GM15510 (cell line): Measurements from ENCODE around the gene NDUFA8.

Experiments used
- POLR2A ChIP-seq: IDR thresholded peaks from 3 replicates; pipeline ENCODE4 v1.6.1; 2011; ENCODE audit warnings: borderline replicate concordance; ENCODE audit not compliant: insufficient read length; ENCODE audit errors: extremely low read depth

Gene NDUFA8

DNA sequence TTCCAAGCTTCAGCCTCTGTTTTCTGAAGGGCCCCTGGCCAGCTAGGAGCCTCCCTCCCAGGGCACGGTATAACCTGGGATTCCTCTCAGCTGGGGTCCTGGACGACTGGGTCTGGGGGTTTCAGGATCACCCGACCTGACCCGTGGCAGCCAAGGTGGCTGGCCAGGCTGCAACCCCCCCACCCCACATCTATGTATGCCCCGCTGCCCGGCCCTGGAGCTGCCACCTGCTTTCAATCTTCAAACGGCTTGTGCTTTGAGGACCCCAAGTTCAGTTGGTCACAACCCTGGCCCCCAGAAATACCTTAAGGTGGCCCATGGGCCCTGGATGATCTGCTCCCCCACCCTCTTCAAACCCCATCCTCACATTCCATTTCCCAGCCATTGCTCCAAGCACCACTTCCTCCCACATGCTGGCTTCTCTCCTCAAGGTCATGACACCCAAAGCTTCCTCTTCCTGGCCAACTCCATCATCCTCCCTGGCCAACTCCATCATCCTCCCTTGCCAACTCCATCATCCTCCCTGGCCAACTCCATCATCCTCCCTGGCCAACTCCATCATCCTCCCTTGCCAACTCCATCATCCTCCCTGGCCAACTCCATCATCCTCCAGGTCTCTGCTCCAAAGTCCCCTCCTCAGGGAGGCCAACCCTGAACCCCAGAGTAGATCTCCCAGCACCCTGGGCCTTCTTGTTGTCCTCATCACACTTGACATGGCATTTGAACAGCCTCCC, 49.3 kb downstream of the NDUFA8 start:
- no peak for TF ChIP-seq POLR2A

DNA sequence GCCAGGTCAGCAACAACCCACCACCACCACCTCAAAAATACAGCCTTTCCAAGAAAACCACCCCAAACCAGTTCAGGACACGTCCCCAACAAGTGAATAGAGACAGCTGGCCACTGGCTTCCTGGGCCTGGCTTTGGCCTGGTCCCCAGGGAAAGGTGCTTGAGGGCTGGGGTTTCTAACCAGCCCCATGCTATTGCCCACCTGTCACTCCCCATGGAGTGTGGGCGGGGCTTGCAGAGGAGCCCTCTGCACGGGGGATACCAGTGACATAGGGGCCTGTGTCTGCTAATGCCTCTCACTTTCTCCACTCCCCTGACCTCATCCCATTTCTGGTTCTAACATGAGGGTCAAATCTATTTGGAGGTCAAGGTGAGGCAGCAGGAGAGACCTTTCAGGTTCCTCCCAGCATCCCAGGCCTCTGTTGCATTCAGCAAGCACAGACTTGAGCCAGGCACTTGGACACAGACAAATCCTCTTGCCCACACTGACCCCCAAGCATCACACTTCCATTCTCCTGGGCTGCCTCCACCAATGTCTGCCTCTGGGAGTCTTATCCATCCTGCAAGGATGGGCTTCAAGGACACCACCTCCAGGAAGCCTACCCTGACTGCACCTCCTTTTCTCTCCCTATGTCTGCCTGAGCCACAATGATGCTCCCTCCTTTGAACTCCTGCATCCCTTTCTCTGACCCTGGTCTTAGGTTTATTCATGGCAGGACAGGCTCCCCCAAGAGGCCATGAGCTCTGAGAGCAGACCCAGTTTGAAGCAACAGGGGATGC, 50.4 kb downstream of the NDUFA8 start:
- no peak for TF ChIP-seq POLR2A

DNA sequence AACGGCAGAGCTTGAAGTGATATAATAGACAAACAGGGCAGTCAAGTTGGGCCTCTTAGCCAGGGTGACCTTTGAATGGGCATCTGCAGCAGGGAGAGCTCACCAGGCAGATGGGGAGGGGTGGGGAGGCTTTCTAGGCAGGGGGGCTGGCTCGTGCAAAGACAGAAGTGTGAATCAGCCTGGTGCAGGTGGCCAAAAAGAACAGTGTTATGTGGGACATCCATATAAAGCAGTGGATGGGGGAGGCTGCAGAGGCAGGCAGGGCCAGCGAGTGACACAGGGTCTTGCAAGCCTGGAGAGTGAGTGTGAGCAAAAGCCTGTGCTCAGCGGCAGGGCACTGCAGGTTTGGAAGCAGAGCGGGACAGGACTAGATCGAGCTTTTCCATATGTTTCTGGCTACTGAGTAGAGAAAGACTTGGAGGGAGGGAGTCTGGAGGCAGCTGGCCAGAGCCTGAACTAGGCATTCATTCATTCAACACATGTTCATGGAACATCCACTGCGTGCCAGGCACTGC, 52.2 kb downstream of the NDUFA8 start:
- no peak for TF ChIP-seq POLR2A

DNA sequence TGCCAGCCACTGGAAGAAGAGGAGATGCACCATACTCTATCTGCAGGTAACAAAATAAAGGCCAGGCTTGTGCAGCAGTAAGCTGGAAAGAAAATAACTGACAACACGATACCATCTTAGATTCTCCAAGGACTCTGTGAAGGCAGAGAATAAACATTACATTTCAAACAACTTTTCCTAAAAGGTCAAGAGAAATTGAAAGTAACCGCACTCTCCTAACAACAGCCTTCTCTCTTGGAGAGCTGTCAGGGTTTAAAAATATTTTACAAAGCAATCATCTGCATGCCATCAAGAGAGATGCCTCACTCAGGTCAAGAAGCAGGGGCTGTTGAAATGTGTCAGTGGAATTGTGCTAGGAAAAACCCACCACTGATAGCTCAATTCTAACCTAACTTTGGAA, 53.0 kb downstream of the NDUFA8 start:
- no peak for TF ChIP-seq POLR2A

DNA sequence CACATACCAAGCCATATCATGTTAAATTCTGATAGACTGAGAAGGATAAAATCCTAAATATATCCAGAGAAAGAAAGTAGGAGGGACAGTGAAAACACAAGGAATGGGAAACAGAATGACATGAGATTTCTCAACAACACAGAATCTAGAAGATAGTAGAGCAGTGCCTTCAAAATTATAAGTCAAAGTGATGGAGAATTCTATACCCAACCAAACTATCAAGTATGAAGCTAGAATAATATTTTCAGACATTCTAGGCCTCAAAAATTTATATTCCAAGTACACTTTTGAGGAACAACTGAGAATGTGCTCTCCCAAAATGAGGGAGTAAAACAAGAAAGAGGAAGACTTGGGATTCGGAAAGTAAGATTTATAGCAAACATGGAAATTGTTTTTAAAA, 55.6 kb downstream of the NDUFA8 start:
- TF ChIP-seq POLR2A: no peak

DNA sequence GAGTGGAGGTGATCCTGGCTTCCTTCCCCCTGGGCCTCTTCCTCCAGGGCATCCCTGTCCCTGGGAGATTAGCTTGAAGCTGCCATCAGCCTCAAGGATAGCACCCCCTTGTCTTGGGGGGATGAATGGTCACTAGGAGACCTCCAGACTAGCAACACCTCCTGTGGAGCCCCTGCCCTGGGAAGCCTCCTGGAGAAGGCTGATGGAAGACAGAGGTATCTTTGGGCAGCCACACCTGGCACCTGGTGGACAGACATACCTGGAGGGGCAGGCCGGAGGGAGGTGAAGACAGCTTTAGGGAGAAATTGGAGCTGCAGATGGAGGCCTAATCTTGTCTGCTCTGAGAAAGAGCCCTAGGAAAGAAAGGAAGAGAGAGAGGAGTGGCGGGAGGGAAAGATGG, 57.4 kb downstream of the NDUFA8 start:
- no peak for TF ChIP-seq POLR2A

DNA sequence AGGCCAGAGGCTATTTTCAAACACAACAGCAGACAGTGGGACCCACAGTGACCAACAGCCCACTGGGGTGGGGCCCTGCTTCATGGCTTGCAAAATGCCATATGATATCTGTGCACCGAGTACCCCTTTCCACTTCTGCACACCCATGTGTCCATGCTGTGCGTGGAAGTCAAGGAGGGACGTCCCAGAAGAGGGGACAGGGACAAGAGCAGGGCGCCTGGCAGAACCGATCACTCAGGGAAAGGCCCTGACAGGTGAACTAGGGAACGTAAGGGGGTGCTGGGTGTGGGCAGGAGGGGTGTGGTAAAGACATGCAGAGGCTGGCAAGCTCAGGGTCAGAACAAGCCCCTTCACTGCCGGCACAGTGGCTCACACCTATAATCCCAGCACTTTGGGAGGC, 58.8 kb downstream of the NDUFA8 start:
- TF ChIP-seq POLR2A: no peak

DNA sequence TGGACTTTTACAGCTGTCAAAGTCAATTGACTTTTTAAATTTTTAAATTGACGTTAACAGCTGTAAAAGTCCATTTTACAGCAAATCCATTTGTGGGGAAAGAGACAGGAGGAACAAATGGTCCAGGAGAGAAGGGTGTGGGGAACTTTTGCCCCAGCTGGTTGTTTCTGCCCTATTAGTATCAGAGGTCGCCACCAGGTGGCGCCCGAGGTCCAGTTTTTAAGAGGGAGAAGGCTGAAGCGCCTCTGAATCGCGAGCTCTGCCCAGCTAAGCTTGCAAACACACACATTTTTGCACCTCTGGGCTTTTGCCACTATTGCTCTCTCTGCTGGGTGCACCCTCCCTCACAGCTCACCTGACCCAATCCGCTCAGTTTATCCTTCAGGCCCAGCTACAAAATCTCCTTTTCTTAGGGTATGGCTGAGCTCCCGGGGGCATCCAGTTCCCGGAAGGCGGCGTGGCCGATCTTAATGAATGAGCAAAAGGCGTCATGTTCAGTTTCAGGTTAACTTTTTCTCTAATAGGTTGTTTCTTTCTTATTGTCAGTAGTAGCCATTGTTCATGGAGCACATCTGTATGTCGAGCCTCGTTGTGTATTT, 60.2 kb downstream of the NDUFA8 start:
- no peak for TF ChIP-seq POLR2A

DNA sequence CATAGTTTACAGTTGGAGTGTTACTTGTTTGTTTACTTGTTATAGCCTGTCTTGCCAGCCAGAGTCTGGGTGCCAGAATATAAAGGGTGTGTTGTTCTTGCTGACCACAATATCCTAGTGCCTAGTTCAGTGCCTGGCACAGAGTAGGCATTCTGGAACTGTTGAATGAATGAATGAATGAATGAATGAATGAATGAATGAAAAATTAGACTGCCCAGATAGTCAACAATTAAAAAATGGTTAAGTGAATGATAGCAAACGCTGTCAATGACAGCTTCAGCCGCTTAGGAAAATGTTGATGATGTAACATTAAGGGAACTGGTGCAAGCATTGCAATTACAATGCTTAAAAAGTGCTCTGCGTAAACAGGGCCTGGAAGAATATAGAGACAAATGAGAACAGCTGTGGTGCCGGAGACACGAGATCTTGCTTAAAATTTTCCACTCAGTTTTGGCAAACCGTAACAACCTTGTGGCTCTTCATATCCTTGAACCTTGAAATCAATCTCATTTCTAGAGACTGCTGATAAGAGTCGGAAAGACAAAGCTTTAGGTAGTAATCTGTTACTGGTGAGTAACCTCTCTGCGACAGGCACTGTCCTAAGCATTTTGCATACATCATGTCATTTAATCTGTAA, 61.8 kb downstream of the NDUFA8 start:
- TF ChIP-seq POLR2A: no peak

DNA sequence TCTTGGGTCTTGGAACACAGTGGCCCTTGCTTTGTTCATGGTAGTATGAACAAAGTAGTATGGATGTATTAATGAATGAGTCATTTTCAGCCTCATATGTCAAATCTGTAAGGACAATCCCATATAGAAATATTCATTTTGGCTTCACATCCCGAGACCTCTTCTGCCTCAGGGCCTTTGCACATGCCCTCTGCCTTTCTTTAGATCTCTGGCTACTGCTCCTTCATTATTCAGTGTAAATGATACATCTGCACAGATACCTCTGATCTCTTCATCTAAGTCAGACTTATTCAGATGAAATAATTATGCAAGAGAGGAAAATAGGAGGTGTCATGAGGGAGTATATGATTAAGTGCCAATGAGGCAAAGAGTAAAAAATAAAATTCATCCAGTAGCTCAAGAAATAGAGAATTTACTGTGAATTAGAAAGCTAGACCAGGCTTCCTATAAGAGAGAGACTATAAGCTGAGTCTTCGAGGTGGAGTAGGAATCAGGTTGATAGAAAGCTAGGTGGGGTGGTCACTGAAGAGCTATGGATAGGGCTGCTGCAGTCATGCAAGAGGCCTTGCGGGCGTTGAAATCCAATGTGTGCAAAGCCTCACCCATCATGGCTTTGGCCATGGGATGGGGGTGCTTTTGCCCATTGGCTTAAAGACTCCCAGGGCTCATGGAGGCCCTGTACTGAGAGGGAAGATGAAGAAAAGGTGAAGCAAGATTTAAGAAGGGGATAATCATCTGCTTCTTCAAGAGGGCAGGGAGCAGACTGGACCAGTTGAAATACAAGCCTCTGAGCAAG, 62.8 kb downstream of the NDUFA8 start:
- TF ChIP-seq POLR2A: no peak

DNA sequence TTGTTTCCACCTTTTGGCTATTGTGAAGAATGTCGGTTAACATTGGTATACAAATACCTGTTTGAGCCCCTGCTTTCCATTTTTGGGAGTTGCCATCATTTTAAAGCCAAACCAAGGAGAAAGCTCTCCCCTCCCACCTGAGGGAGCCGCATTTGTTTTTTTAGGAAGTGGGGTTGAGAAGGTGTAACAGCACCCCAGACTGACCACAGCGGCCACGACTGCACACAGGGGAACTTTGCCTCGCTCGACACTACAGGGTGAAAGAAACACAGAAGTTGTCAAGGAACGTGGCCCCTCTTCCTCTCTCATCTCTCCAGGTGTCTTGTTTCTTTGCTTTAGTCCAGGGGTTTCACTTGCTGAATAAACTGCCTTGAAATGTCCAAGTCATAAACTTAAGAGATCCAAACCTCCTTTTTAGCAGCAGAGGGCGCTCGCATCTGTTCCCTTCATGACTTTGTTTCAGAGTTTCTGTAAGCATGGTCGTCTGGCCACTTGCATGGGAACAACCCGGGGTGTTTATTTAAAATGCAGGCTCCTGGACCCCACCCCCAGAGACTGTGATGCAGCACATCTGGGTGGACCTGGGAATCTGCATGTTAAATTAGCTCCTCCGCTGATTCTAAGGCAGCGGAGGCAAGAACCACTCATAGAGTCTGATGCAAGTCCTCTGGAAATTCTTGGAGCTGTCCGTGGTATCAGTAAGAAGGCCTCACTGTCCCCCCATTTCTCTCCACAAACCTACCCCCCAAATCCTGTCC, 64.4 kb downstream of the NDUFA8 start:
- no peak for TF ChIP-seq POLR2A
